ENCODE data around the gene CHCHD6. TPM values are rescaled to one million over a fixed set of nuclear protein-coding genes. Genes with fewer than 3 reads are reported as not detected.

CHCHD6 gene
- polyA plus RNA-seq, 1 donor from 2014 or later: 102 TPM

DNA sequence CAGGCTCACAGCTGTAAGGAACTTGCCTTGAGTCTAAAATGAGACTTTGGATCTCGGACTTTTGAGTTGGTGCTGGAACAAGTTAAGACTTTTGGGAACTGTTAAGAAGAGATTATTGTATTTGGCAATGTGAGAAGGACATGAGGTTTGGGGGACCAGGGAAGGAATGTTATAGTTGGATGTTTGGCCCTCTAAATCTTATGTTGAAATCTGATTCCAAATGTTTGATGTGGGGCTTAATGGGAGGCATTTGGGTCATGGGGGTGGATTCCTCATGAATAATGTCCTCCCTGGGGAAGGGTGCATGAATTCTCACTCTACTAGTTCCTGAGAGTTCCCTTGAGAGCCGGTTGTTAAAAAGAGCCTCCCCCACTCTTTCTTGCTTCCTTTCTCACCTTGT is 18.5 kb upstream of the CHCHD6 start (continued):
- TF ChIP-seq EZH2 (IDR thresholded peaks at IDR 0.05; ENCODE audit: borderline replicate concordance, insufficient read depth, low read length, poor library complexity, severe bottlenecking): no peak
- TF ChIP-seq POLR2AphosphoS5 (IDR thresholded peaks at IDR 0.05): no peak

DNA sequence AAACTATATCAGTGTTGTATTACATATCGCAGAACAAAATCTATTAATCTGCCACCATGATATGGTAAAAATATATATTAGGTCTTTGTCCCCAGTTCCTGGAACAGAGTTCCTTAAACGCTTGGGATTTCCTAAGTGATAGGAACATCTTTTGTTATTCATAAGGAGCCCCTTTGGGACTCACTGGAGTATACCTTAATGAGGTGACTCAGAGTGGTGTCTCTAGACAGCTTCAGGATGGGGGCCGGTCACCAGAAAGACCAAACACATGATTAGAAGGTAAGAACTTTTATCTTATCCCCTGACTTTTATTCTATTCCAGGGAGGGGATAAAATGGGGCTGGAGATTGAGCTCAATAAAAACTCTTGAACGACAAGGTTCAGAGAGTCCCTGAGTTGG is 12.3 kb upstream of the CHCHD6 start:
- Histone ChIP-seq H3K79me2 (replicated peaks; ENCODE audit: insufficient read depth, low read length) (no peaks in the 10 kb centered on the region), H4K20me1 (ENCODE audit: insufficient read depth) (no peaks in the 10 kb centered on the region), H3K9ac (ENCODE audit: low read length) (no peak overlapping the region), H3K9me3 (ENCODE audit: low read length) (no peaks in the 10 kb centered on the region), H3K4me3 (ENCODE audit: low read length) (no peak overlapping the region), H3F3A (ENCODE audit: insufficient read depth, low read length, poor library complexity, severe bottlenecking) (no peaks in the 10 kb centered on the region), H3K27me3 (ENCODE audit: insufficient read depth, low read depth, low read length) (no peaks in the 10 kb centered on the region), H3K9me2 (ENCODE audit: insufficient read depth, low read length) (no peaks in the 10 kb centered on the region), H3K27ac (ENCODE audit: low read length) (no peak overlapping the region), H3K36me3 (ENCODE audit: insufficient read depth, low read length) (no peaks in the 10 kb centered on the region), H2AFZ (ENCODE audit: low read depth, low read length) (no peak overlapping the region), H3K4me2 (ENCODE audit: low read length) (no peak overlapping the region)
- TF ChIP-seq POLR2AphosphoS5 (IDR thresholded peaks at IDR 0.05): no peak
- TF ChIP-seq, protein P1, sequence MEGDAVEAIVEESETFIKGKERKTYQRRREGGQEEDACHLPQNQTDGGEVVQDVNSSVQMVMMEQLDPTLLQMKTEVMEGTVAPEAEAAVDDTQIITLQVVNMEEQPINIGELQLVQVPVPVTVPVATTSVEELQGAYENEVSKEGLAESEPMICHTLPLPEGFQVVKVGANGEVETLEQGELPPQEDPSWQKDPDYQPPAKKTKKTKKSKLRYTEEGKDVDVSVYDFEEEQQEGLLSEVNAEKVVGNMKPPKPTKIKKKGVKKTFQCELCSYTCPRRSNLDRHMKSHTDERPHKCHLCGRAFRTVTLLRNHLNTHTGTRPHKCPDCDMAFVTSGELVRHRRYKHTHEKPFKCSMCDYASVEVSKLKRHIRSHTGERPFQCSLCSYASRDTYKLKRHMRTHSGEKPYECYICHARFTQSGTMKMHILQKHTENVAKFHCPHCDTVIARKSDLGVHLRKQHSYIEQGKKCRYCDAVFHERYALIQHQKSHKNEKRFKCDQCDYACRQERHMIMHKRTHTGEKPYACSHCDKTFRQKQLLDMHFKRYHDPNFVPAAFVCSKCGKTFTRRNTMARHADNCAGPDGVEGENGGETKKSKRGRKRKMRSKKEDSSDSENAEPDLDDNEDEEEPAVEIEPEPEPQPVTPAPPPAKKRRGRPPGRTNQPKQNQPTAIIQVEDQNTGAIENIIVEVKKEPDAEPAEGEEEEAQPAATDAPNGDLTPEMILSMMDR (IDR thresholded peaks at IDR 0.05; ENCODE audit: poor library complexity, severe bottlenecking): no peak

GRCh38 chr3:126692858-126693257 is 11.2 kb upstream of the CHCHD6 start:
- H3K9me3 ChIP-seq (ENCODE audit: low read length): no peaks in the 10 kb centered on the region
- H3K27me3 ChIP-seq (ENCODE audit: insufficient read depth, low read depth, low read length): no peaks in the 10 kb centered on the region
- no peaks in the 10 kb centered on the region for H3K79me2 ChIP-seq (replicated peaks; ENCODE audit: insufficient read depth, low read length)
- no peaks in the 10 kb centered on the region for H3K9me2 ChIP-seq (ENCODE audit: insufficient read depth, low read length)
- no peak overlapping the region for H2AFZ ChIP-seq (ENCODE audit: low read depth, low read length)
- H3K4me2 ChIP-seq (ENCODE audit: low read length): no peak overlapping the region
- H4K20me1 ChIP-seq (ENCODE audit: insufficient read depth): no peaks in the 10 kb centered on the region
- no peak overlapping the region for H3K27ac ChIP-seq (ENCODE audit: low read length)
- H3K4me3 ChIP-seq (ENCODE audit: low read length): no peak overlapping the region
- H3K9ac ChIP-seq (ENCODE audit: low read length): no peak overlapping the region
- no peaks in the 10 kb centered on the region for H3F3A ChIP-seq (ENCODE audit: insufficient read depth, low read length, poor library complexity, severe bottlenecking)
- H3K36me3 ChIP-seq (ENCODE audit: insufficient read depth, low read length): no peaks in the 10 kb centered on the region
- TF ChIP-seq, protein P1 (IDR thresholded peaks at IDR 0.05; ENCODE audit: poor library complexity, severe bottlenecking): no peak
- TF ChIP-seq SMC3 (conservative IDR thresholded peaks at IDR 0.05; ENCODE audit: poor library complexity) (no peak), RAD21 (conservative IDR thresholded peaks at IDR 0.05) (no peak), TAF1 (IDR thresholded peaks at IDR 0.05; ENCODE audit: low read depth) (no peak), POLR2AphosphoS5 (IDR thresholded peaks at IDR 0.05) (no peak), EZH2 (IDR thresholded peaks at IDR 0.05; ENCODE audit: borderline replicate concordance, insufficient read depth, low read length, poor library complexity, severe bottlenecking) (no peak), REST (IDR thresholded peaks at IDR 0.05; ENCODE audit: borderline replicate concordance) (no peak), EP300 (conservative IDR thresholded peaks at IDR 0.05; ENCODE audit: poor library complexity, severe bottlenecking) (no peak), MXI1 (conservative IDR thresholded peaks at IDR 0.05; ENCODE audit: poor library complexity, severe bottlenecking) (no peak)

Data from neural cell (in vitro differentiated cells).